Neural progenitor cell (in vitro differentiated cells): ENCODE results near the gene ATP10B. TPM values are rescaled to one million over a fixed set of nuclear protein-coding genes. Genes with fewer than 3 reads are reported as not detected.

Experiments used
- DNase-seq: peaks from one replicate; pipeline ENCODE4 v3.0.0-alpha.2; 2016; ENCODE audit warnings: low spot score
- H2AFZ ChIP-seq: fragments of 200-600 bp; sonication (generic); replicated peaks from 2 replicates; pipeline ENCODE4 v1.6.1; 2016; ENCODE audit warnings: antibody characterized with exemption
- H3F3A ChIP-seq: fragments of 200-600 bp; sonication (generic); 2 replicates; pipeline ENCODE4 v1.6.1; 2016; ENCODE audit warnings: antibody characterized with exemption, low read depth
- H3K27ac ChIP-seq: fragments of 200-600 bp; sonication (generic); 2 replicates; pipeline ENCODE4 v1.5.1; 2016; ENCODE audit warnings: mild to moderate bottlenecking
- H3K27me3 ChIP-seq: fragments of 200-600 bp; sonication (generic); 2 replicates; pipeline ENCODE4 v1.6.1; 2016; ENCODE audit warnings: mild to moderate bottlenecking, moderate library complexity
- H3K36me3 ChIP-seq: fragments of 200-600 bp; sonication (generic); 2 replicates; pipeline ENCODE4 v1.5.1; 2016
- H3K4me1 ChIP-seq: fragments of 200-600 bp; sonication (generic); 2 replicates; pipeline ENCODE4 v1.6.1; 2016; ENCODE audit warnings: mixed run types
- H3K4me2 ChIP-seq: fragments of 200-600 bp; sonication (generic); 2 replicates; pipeline ENCODE4 v1.6.1; 2016
- H3K4me3 ChIP-seq: fragments of 200-600 bp; sonication (generic); 2 replicates; pipeline ENCODE4 v1.5.1; 2016
- H3K79me2 ChIP-seq: fragments of 200-600 bp; sonication (generic); 2 replicates; pipeline ENCODE4 v1.6.1; 2016; ENCODE audit warnings: low read depth
- H3K9ac ChIP-seq: fragments of 200-600 bp; sonication (generic); 2 replicates; pipeline ENCODE4 v1.6.1; 2016
- H3K9me3 ChIP-seq: fragments of 200-600 bp; sonication (generic); 2 replicates; pipeline ENCODE4 v1.5.1; 2016; ENCODE audit warnings: low read depth
- H4K20me1 ChIP-seq: fragments of 200-600 bp; sonication (generic); 2 replicates; pipeline ENCODE4 v1.6.1; 2016; ENCODE audit warnings: low read depth
- H3K27ac Mint-ChIP-seq: 3 replicates; pipeline ENCODE4 v1.8.0; 2021; ENCODE audit warnings: mixed read lengths
- H3K27me3 Mint-ChIP-seq: 2 replicates; pipeline ENCODE4 v1.8.0; 2022; ENCODE audit warnings: low read depth, mild to moderate bottlenecking, inconsistent platforms, moderate library complexity, mixed read lengths; ENCODE audit not compliant: insufficient read depth
- H3K36me3 Mint-ChIP-seq: 3 replicates; pipeline ENCODE4 v1.8.0; 2021; ENCODE audit warnings: mixed read lengths
- H3K4me1 Mint-ChIP-seq: 3 replicates; pipeline ENCODE4 v1.8.0; 2021; ENCODE audit warnings: mixed read lengths
- H3K4me3 Mint-ChIP-seq: 3 replicates; pipeline ENCODE4 v1.8.0; 2021; ENCODE audit warnings: mild to moderate bottlenecking, moderate library complexity, mixed read lengths
- H3K9me3 Mint-ChIP-seq: 3 replicates; pipeline ENCODE4 v1.8.0; 2020; ENCODE audit warnings: mixed read lengths
- CTCF ChIP-seq: fragments of 200-600 bp; sonication (generic); IDR thresholded peaks from 2 replicates; pipeline ENCODE4 v1.5.1; 2017; ENCODE audit warnings: antibody characterized with exemption, mild to moderate bottlenecking
- EZH2 ChIP-seq: fragments of 200-600 bp; sonication (generic); IDR thresholded peaks from 2 replicates; pipeline ENCODE4 v1.6.1; 2017; ENCODE audit warnings: antibody characterized with exemption, mild to moderate bottlenecking, moderate library complexity
- EZH2phosphoT487 ChIP-seq: fragments of 200-600 bp; sonication (generic); IDR thresholded peaks from 2 replicates; pipeline ENCODE4 v1.6.1; 2017; ENCODE audit warnings: antibody characterized with exemption
- total RNA-seq: library from RNA; depleted of rRNA; stranded (reverse); fragments of >200 nt; gene quantifications from 2 replicates; pipeline ENCODE4 v1.2.3, GENCODE V29; 2015; ENCODE audit warnings: low replicate concordance

The ATP10B gene
- total RNA-seq, 1 donor from 2014 or later, result not detected

GRCh38 chr5:160805376-160805775 lies 46.6 kb downstream of the ATP10B start:
- H3K4me1 ChIP-seq, result peaks cover 3% of the 10 kb centered on the region
- peak overlapping the region; percentile 38 for H3K27ac Mint-ChIP-seq
- H3K9me3 Mint-ChIP-seq, result no peaks in the 10 kb centered on the region

DNA sequence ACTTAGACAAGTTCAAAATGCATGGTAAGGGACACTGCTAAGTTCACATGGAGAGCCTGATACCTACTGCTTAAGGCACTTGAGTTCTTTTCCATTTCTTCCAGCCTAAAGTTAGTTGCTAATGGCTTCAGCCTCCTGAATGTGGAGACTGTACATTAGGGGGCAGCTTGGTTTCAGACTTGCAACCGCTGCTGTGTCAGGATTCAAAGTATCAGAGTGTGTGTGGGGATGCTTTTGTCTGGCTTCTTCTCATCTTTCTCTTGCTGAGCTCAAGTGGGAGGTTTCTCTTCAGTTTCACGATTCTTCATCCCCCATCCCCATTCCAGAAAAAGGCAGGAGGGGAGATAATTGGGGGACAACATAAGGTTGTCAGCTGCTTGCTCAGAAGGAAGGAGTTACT lies 49.4 kb downstream of the ATP10B start:
- no peaks in the 10 kb centered on the region for H3K9me3 ChIP-seq
- H3K36me3 Mint-ChIP-seq, result no peaks in the 10 kb centered on the region
- H3K36me3 ChIP-seq, result no peaks in the 10 kb centered on the region
- no peaks in the 10 kb centered on the region for H3F3A ChIP-seq
- no peaks in the 10 kb centered on the region for H4K20me1 ChIP-seq
- H3K27me3 ChIP-seq, result no peaks in the 10 kb centered on the region
- no peak overlapping the region for H3K4me3 ChIP-seq
- no peak overlapping the region for H3K9ac ChIP-seq
- H3K4me3 Mint-ChIP-seq, result no peak overlapping the region
- H3K4me1 ChIP-seq, result peaks cover 3% of the 10 kb centered on the region
- no peak overlapping the region for H3K27ac Mint-ChIP-seq
- peaks cover 2% of the 10 kb centered on the region for H3K4me1 Mint-ChIP-seq
- H3K27ac ChIP-seq, result no peak overlapping the region
- H3K27me3 Mint-ChIP-seq, result no peaks in the 10 kb centered on the region
- no peak overlapping the region for H3K4me2 ChIP-seq
- DNase-seq, result peak; percentile 39
- peak overlapping the region; percentile 60 for H2AFZ ChIP-seq
- H3K79me2 ChIP-seq, result no peaks in the 10 kb centered on the region
- no peaks in the 10 kb centered on the region for H3K9me3 Mint-ChIP-seq
- peak; percentile 42 for TF ChIP-seq CTCF
- no peak for TF ChIP-seq EZH2
- no peak for TF ChIP-seq EZH2phosphoT487

More at GRCh38 chr5:160805376-160805775, 46.6 kb downstream of the ATP10B start:
- H3K9ac ChIP-seq, result no peak overlapping the region
- H3K4me3 ChIP-seq, result no peak overlapping the region
- no peaks in the 10 kb centered on the region for H3K36me3 ChIP-seq
- no peak for DNase-seq
- no peaks in the 10 kb centered on the region for H4K20me1 ChIP-seq
- H3K4me3 Mint-ChIP-seq, result no peak overlapping the region
- no peak overlapping the region for H3K27ac ChIP-seq
- no peaks in the 10 kb centered on the region for H3K79me2 ChIP-seq
- H3K9me3 ChIP-seq, result no peaks in the 10 kb centered on the region
- H3K4me1 Mint-ChIP-seq, result peaks cover 2% of the 10 kb centered on the region
- no peaks in the 10 kb centered on the region for H3F3A ChIP-seq
- H3K36me3 Mint-ChIP-seq, result no peaks in the 10 kb centered on the region
- TF ChIP-seq CTCF, result no peak
- TF ChIP-seq EZH2phosphoT487, result no peak
- no peak for TF ChIP-seq EZH2
- no peak overlapping the region for H3K4me2 ChIP-seq
- no peaks in the 10 kb centered on the region for H3K27me3 ChIP-seq
- no peak overlapping the region for H2AFZ ChIP-seq
- H3K27me3 Mint-ChIP-seq, result no peaks in the 10 kb centered on the region

GRCh38 chr5:160800375-160801275 lies 51.4 kb downstream of the ATP10B start:
- Histone ChIP-seq H3K79me2 (no peaks in the 10 kb centered on the region), H3K27ac (no peak overlapping the region), H2AFZ (peak overlapping the region; percentile 3), H3K4me1 (peaks cover 3% of the 10 kb centered on the region), H3K9me3 (no peaks in the 10 kb centered on the region), H3K9ac (no peak overlapping the region), H3K4me2 (no peak overlapping the region), H3K4me3 (no peak overlapping the region), H3K27me3 (no peaks in the 10 kb centered on the region), H3K36me3 (no peaks in the 10 kb centered on the region), H3F3A (no peaks in the 10 kb centered on the region), H4K20me1 (no peaks in the 10 kb centered on the region)
- no peak for TF ChIP-seq EZH2
- no peak for TF ChIP-seq CTCF
- TF ChIP-seq EZH2phosphoT487, result no peak
- no peak overlapping the region for H3K4me3 Mint-ChIP-seq
- peaks cover 2% of the 10 kb centered on the region for H3K4me1 Mint-ChIP-seq
- no peak overlapping the region for H3K27ac Mint-ChIP-seq
- H3K27me3 Mint-ChIP-seq, result no peaks in the 10 kb centered on the region
- no peaks in the 10 kb centered on the region for H3K9me3 Mint-ChIP-seq
- DNase-seq, result peak; percentile 3
- no peaks in the 10 kb centered on the region for H3K36me3 Mint-ChIP-seq
